Right atrium auricular region (tissue), 2 donors: ENCODE results near the gene NOS1AP. TPM values are rescaled to one million over a fixed set of nuclear protein-coding genes. Genes with fewer than 3 reads are reported as not detected.

ENCODE experiments used
- DNase-seq: peaks from one replicate; pipeline ENCODE4 v3.0.0-alpha.2; 2019; ENCODE audit warnings: low spot score
- H3K27ac ChIP-seq, 2 donors: fragments of 200-600 bp; sonication (generic); 1 replicate in 1 of 2; 2 replicates in 1 of 2; pipeline ENCODE4 v1.5.1; 2016 to 2019
- H3K27me3 ChIP-seq, 2 donors: fragments of 200-600 bp; sonication (generic); one replicate each; pipeline versions ENCODE4 v1.5.1 to v1.6.0; 2017 to 2019
- H3K36me3 ChIP-seq: fragments of 200-600 bp; sonication (generic); one replicate; pipeline ENCODE4 v1.5.1; 2016
- H3K4me1 ChIP-seq, 2 donors: fragments of 200-600 bp; sonication (generic); one replicate each; pipeline versions ENCODE4 v1.5.1 to v1.6.0; 2017 to 2019
- H3K4me3 ChIP-seq, 2 donors: fragments of 200-600 bp; sonication (generic); 1 replicate in 1 of 2; 2 replicates in 1 of 2; pipeline ENCODE4 v1.5.1; 2017 to 2019; ENCODE audit warnings: mild to moderate bottlenecking in 1 of 2, moderate library complexity in 1 of 2
- H3K9me3 ChIP-seq, 2 donors: fragments of 200-600 bp; sonication (generic); one replicate each; pipeline ENCODE4 v1.5.1; 2019
- CTCF ChIP-seq, 2 donors: fragments of 200-600 bp; sonication (generic); IDR thresholded peaks; one replicate each; pipeline ENCODE4 v1.5.1; 2019; ENCODE audit warnings: antibody characterized with exemption in 2 of 2
- total RNA-seq, 2 donors: library from RNA; depleted of rRNA; stranded (reverse); fragments of >200 nt; gene quantifications; one replicate each; pipeline ENCODE4 v1.1.0, GENCODE V29; 2016

Gene NOS1AP
- total RNA-seq, 2 donors from 2014 or later: 2.2 to 2.4 TPM

- H3K36me3 ChIP-seq: no peaks in the 10 kb centered on the region
- no peaks in the 10 kb centered on the region for H3K27me3 ChIP-seq
- H3K9me3 ChIP-seq: no peaks in the 10 kb centered on the region
- no peaks in the 10 kb centered on the region for H3K4me1 ChIP-seq
- no peak overlapping the region for H3K4me3 ChIP-seq
- DNase-seq: no peak
- TF ChIP-seq CTCF (IDR thresholded peaks at IDR 0.05): no peak
- no peak overlapping the region for H3K27ac ChIP-seq
Observed at GRCh38 chr1:162248854-162249535, 179.5 kb downstream of the NOS1AP start.

- no peaks in the 10 kb centered on the region for H3K36me3 ChIP-seq
- DNase-seq: no peak
- H3K4me3 ChIP-seq: no peak overlapping the region
- TF ChIP-seq CTCF (IDR thresholded peaks at IDR 0.05): no peak
- no peaks in the 10 kb centered on the region for H3K9me3 ChIP-seq
- H3K27ac ChIP-seq: no peak overlapping the region
- no peaks in the 10 kb centered on the region for H3K27me3 ChIP-seq
- H3K4me1 ChIP-seq: no peaks in the 10 kb centered on the region
Observed at GRCh38 chr1:162250004-162250730, 180.7 kb downstream of the NOS1AP start.

- Histone ChIP-seq H3K27ac (no peak overlapping the region), H3K27me3 (no peaks in the 10 kb centered on the region), H3K4me3 (no peak overlapping the region), H3K36me3 (no peaks in the 10 kb centered on the region), H3K4me1 (no peaks in the 10 kb centered on the region), H3K9me3 (no peaks in the 10 kb centered on the region)
- TF ChIP-seq CTCF (IDR thresholded peaks at IDR 0.05): no peak
- no peak for DNase-seq
Observed at GRCh38 chr1:162251102-162251501, 181.6 kb downstream of the NOS1AP start.

GRCh38 chr1:162252214-162252613, 182.7 kb downstream of the NOS1AP start:
- no peak overlapping the region for H3K27ac ChIP-seq
- H3K4me1 ChIP-seq: no peaks in the 10 kb centered on the region
- H3K27me3 ChIP-seq: no peaks in the 10 kb centered on the region
- H3K36me3 ChIP-seq: no peaks in the 10 kb centered on the region
- DNase-seq: no peak
- no peak overlapping the region for H3K4me3 ChIP-seq
- no peaks in the 10 kb centered on the region for H3K9me3 ChIP-seq
- TF ChIP-seq CTCF (IDR thresholded peaks at IDR 0.05): no peak

GRCh38 chr1:162253790-162254189, 184.3 kb downstream of the NOS1AP start:
- Histone ChIP-seq H3K9me3 (no peaks in the 10 kb centered on the region), H3K27me3 (no peaks in the 10 kb centered on the region), H3K4me3 (no peak overlapping the region), H3K27ac (no peak overlapping the region), H3K36me3 (no peaks in the 10 kb centered on the region), H3K4me1 (no peaks in the 10 kb centered on the region)
- no peak for DNase-seq
- TF ChIP-seq CTCF (IDR thresholded peaks at IDR 0.05): no peak
